BJ (cell line): ENCODE results near the gene ARVCF. TPM values are rescaled to one million over a fixed set of nuclear protein-coding genes. Genes with fewer than 3 reads are reported as not detected.

Experiments used
- CTCF ChIA-PET: fragments of 350-600 bp; formaldehyde crosslinking; extraction: SDS; loops from one replicate; lab custom pipeline; 2021; ENCODE audit warnings: antibody characterized with exemption, inconsistent platforms; lab: Yijun Ruan, JAX
- POLR2A ChIA-PET: fragments of 300-600 bp; sonication (Branson Sonifier 250); formaldehyde crosslinking; extraction: SDS; loops from one replicate; lab custom pipeline; 2021; ENCODE audit warnings: antibody characterized with exemption; lab: Charles Lee
- DNase-seq: peaks from one replicate; pipeline ENCODE4 v3.0.0-alpha.2; 2011; ENCODE audit warnings: low read depth
- H3K27me3 ChIP-seq: 2 replicates; pipeline ENCODE4 v1.6.0; 2011; ENCODE audit warnings: low read length; ENCODE audit not compliant: control insufficient read depth, insufficient read depth
- H3K36me3 ChIP-seq: 2 replicates; pipeline ENCODE4 v1.5.1; 2011; ENCODE audit warnings: low read length; ENCODE audit not compliant: control insufficient read depth, insufficient read depth
- H3K4me3 ChIP-seq: 2 replicates; pipeline ENCODE4 v1.5.1; 2011; ENCODE audit warnings: low read depth, mild to moderate bottlenecking, control low read depth, low read length
- polyA plus RNA-seq: library from polyadenylated mRNA; depleted of rRNA; stranded (reverse); fragments of >200 nt; gene quantifications from 2 replicates; pipeline ENCODE4 v1.2.3, GENCODE V29; 2011
- TF ChIP-seq, protein P1 (sequence below): IDR thresholded peaks from 2 replicates; pipeline ENCODE4 v1.5.1; 2011; ENCODE audit warnings: low read depth, mild to moderate bottlenecking, control low read depth, inconsistent platforms, low read length, moderate library complexity; ENCODE audit not compliant: insufficient read depth

Gene ARVCF
- polyA plus RNA-seq, 1 experiment: 3.8 TPM

DNA sequence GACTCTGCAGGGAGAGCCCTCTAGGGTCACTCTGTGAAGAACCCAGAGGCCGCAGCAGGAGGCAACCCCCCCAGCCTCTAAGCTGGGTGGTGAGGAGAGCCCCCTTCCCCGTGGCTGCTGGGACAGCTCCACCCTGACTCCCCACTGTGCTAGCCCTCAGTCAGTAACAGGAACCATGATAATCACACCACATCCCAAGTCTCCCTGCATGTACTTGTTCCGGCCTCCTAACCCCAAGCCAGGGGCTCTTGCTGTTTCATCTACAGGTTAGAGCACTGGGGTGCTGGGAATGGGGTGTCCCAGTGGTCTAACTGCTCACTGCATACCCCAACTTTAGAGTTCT lies 26.9 kb downstream of the ARVCF start:
- CTCF ChIA-PET: interaction anchor here (4.8 kb wide), 1 partner anchor 24 kb away, joined by 27 read pairs; no protein-coding TSS in a partner anchor

DNA sequence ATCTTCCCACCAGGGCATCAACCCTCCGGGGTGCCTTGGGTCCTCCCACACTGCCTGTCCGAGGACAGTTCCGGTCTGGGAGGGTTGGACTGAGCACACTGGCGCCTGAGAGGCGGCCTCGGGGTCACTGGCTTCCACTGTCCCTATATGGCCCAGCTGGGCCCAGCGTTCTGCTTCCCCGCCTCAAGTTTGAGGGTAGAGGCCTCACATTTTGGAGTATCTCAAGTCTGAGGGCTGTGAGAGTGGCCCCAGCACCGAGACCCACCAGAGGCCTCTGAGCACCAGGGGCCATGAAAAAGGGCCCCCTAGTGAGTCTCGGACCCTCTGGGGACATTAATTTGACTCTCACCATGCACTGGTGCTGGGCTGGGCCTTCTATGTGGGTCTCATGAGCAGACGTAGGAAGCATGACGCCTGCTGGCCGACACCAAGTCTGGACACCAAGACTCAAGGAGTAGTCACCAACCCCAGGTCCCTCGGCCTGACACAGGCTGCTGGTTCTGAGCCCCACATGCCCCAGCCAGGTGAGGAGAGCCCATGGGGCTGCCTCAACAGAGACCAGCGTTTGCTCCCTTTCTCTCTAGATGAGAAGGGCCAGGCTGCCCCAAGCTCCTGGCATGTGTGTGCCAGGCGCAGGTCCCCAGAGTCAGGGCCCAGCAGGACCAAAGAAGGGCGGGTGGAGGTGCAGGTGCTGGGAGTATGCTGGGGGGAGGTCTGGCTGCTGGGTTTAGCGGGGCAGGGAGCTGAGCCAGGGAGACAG lies 27.5 kb downstream of the ARVCF start:
- no peak for DNase-seq
- Histone ChIP-seq H3K4me3 (no peak overlapping the region), H3K36me3 (no peaks in the 10 kb centered on the region; the same call in 1 of the 2 replicates), H3K27me3 (no peaks in the 10 kb centered on the region)
- CTCF ChIA-PET: interaction anchor here (0.9 to 4.8 kb wide), 2 partner anchors 25 to 26 kb away, joined by 3 to 27 read pairs; no protein-coding TSS in a partner anchor
- POLR2A ChIA-PET: no interaction called here
- TF ChIP-seq, protein P1, sequence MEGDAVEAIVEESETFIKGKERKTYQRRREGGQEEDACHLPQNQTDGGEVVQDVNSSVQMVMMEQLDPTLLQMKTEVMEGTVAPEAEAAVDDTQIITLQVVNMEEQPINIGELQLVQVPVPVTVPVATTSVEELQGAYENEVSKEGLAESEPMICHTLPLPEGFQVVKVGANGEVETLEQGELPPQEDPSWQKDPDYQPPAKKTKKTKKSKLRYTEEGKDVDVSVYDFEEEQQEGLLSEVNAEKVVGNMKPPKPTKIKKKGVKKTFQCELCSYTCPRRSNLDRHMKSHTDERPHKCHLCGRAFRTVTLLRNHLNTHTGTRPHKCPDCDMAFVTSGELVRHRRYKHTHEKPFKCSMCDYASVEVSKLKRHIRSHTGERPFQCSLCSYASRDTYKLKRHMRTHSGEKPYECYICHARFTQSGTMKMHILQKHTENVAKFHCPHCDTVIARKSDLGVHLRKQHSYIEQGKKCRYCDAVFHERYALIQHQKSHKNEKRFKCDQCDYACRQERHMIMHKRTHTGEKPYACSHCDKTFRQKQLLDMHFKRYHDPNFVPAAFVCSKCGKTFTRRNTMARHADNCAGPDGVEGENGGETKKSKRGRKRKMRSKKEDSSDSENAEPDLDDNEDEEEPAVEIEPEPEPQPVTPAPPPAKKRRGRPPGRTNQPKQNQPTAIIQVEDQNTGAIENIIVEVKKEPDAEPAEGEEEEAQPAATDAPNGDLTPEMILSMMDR: no peak

More for the DNA sequence above, 26.9 kb downstream of the ARVCF start:
- DNase-seq: no peak
- Histone ChIP-seq H3K36me3 (no peaks in the 10 kb centered on the region; the same call in 1 of the 2 replicates), H3K4me3 (no peak overlapping the region), H3K27me3 (no peaks in the 10 kb centered on the region)
- POLR2A ChIA-PET: no interaction called here
- TF ChIP-seq, protein P1: no peak

DNA sequence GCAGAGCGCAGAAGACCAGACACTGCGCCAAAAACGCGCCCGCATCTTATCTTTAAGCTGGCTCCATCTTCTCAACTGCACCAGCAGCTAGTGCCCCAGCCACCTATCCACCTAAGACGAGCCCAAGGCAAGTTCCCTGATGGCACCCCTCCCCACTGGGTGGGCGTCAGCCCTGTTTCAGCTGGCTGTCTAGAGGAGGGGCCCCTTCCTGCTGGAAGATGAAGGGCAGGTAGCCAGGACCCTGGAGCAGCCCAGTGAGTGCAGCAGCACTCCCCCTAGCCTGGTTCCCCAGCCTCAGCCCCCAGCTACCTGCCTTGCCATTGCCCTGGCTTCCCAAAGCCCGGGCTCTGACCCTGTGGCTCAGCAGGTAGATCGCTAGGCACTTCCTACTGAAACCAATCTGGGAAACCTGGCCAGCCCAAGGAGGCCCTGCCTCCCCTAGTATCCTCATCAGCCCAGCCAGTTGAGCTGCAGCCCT lies 28.3 kb downstream of the ARVCF start:
- DNase-seq: no peak
- H3K36me3 ChIP-seq: no peaks in the 10 kb centered on the region; the same call in 1 of the 2 replicates
- no peaks in the 10 kb centered on the region for H3K27me3 ChIP-seq
- TF ChIP-seq, protein P1: no peak
- CTCF ChIA-PET: interaction anchor here (0.9 to 4.8 kb wide), 3 partner anchors 10 to 26 kb away, joined by 3 to 27 read pairs (median 4); no protein-coding TSS in a partner anchor
- POLR2A ChIA-PET: no interaction called here
- H3K4me3 ChIP-seq: no peak overlapping the region

DNA sequence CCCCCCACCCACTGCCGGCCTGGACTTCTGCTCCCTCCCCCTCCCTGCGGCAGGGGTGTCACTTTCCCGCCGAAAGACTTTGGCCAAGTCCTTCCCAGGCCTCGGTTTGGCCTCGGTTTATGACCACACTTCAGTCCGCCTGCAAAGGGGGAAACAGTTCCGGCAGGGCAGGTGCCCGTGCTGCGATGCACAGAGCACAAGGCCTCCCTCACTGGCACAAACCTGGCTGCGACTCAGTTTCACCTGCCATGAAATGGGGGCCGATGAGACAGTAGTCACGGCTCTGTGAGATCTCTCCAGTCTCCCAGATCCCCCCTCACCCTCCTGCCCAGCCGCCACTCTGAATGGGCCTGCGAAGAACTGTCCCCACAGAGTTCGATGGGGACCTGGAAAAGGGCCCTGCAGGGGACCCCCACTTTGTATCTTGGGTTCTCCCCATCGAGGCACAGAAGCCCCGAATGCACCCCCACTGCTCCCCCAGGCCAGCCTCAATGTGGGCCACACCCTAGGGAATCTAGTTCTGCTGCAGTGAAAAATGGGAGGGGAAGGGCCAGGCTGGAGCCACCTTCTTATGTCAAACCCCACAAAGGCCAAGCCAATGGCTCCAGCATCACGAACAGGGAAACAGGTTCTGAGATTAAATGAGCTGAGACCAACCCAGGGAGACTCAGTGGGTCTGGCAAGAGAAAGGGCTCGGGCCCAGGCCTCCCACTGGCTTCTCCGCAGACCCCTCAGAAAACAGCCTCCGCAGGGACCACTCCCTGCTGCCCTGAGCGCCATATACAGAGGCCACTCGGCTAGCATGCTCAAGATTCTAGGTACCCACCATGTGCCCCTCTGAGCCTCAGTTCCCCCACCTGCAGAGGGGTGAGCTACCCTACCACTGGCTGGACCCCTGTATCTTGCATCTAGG lies 29.0 kb downstream of the ARVCF start:
- Histone ChIP-seq H3K4me3 (no peak overlapping the region), H3K27me3 (no peaks in the 10 kb centered on the region), H3K36me3 (no peaks in the 10 kb centered on the region; the same call in 1 of the 2 replicates)
- TF ChIP-seq, protein P1: no peak
- CTCF ChIA-PET: interaction anchor here (0.9 to 4.8 kb wide), 3 partner anchors 9 to 26 kb away, joined by 3 to 27 read pairs (median 4); no protein-coding TSS in a partner anchor
- DNase-seq: no peak
- POLR2A ChIA-PET: no interaction called here
